Measurements from ENCODE around the gene TSPAN33.

DNA sequence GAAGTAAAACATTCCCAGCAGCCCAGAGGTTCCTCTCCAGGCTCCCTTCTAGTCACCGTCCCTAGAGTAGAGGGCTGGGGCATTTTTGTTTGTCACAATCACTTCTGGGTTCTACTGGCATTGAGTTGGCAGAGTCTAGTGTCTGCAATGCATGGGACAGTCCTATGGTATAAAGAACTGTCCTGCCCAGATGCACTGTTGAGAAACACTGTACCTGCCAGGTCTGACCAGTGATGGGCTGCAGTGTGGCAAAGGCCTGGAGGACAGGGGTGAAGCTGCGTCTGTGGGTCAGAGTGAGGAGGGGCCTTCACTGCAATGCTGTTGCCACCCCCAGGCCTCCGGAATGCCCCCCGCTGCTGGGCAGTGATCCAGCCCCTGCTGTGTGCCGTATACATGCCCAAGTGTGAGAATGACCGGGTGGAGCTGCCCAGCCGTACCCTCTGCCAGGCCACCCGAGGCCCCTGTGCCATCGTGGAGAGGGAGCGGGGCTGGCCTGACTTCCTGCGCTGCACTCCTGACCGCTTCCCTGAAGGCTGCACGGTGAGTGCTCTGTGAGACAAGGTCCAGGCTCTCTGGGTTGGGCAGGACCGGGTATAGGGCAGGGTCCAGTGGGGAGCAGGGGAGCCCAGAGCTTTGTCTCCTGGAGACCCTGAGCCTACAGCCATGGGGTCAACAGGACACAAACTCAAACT, 58.7 kb downstream of the TSPAN33 start:
- TF ChIP-seq CTCF (IDR thresholded peaks at IDR 0.05) (no peak), POLR2AphosphoS5 (IDR thresholded peaks at IDR 0.05) (no peak), POLR2A (IDR thresholded peaks at IDR 0.05; ENCODE audit: low read depth) (no peak)
